IMR-90 (cell line): ENCODE measurements around the gene B9D1. TPM values are rescaled to one million over a fixed set of nuclear protein-coding genes. Genes with fewer than 3 reads are reported as not detected.

ENCODE experiments used
- ATAC-seq: fragments of 200-7000 bp; cut with Tn5 transposase; 2 replicates; pipeline ENCODE4 v1.9.1; 2020; ENCODE audit warnings: low read depth, mild to moderate bottlenecking, moderate library complexity
- BruUV-seq: library from RNA; stranded (reverse); fragments of 400-500 nt; replicated peaks from 2 replicates; lab custom pipeline; 2021; lab: Mats Ljungman, UMichigan
- CTCF ChIA-PET: fragments of 300-600 bp; formaldehyde crosslinking; extraction: SDS; loops from one replicate; lab custom pipeline; 2021; ENCODE audit warnings: antibody characterized with exemption; lab: Yijun Ruan, JAX
- POLR2A ChIA-PET: fragments of 300-600 bp; sonication (Branson Sonifier 250); formaldehyde crosslinking; loops from one replicate; lab custom pipeline; 2022; ENCODE audit warnings: antibody characterized with exemption; ENCODE audit not compliant: unreplicated experiment; lab: Charles Lee
- DNase-seq: peaks from one replicate; pipeline ENCODE4 v3.0.0; 2013
- H2AFZ ChIP-seq: replicated peaks from 2 replicates; pipeline ENCODE3; 2013; ENCODE audit warnings: low read length, mild to moderate bottlenecking; ENCODE audit not compliant: poor library complexity
- H2AK5ac ChIP-seq: 2 replicates; pipeline ENCODE4 v1.6.1; 2013; ENCODE audit warnings: low read depth, low read length, inconsistent platforms
- H2AK9ac ChIP-seq: replicated peaks from 2 replicates; pipeline ENCODE3; 2013; ENCODE audit warnings: mild to moderate bottlenecking, low read depth, low read length, moderate library complexity; ENCODE audit not compliant: poor library complexity
- H2BK120ac ChIP-seq: 2 replicates; pipeline ENCODE4 v1.6.1; 2013; ENCODE audit warnings: low read depth, low read length, inconsistent platforms
- H2BK15ac ChIP-seq: 3 replicates; pipeline ENCODE4 v1.6.1; 2013; ENCODE audit warnings: low read depth, low read length, inconsistent platforms
- H2BK20ac ChIP-seq: 2 replicates; pipeline ENCODE4 v1.6.1; 2013; ENCODE audit warnings: low read depth, mild to moderate bottlenecking, inconsistent platforms, low read length, moderate library complexity
- H2BK5ac ChIP-seq: 2 replicates; pipeline ENCODE4 v1.6.1; 2013; ENCODE audit warnings: mild to moderate bottlenecking, low read depth, low read length, inconsistent platforms; ENCODE audit not compliant: poor library complexity, severe bottlenecking
- H3K14ac ChIP-seq: replicated peaks from 2 replicates; pipeline ENCODE4 v1.6.1; 2013; ENCODE audit warnings: low read depth, low read length, inconsistent platforms
- H3K18ac ChIP-seq: 2 replicates; pipeline ENCODE4 v1.6.1; 2013; ENCODE audit warnings: low read depth, low read length, control low read depth
- H3K23ac ChIP-seq: 2 replicates; pipeline ENCODE4 v1.6.1; 2013; ENCODE audit warnings: low read depth, low read length, inconsistent platforms
- H3K27ac ChIP-seq: 2 replicates; pipeline ENCODE4 v1.5.1; 2013; ENCODE audit warnings: mild to moderate bottlenecking, control low read depth, low read length; ENCODE audit not compliant: insufficient read depth
- H3K27me3 ChIP-seq: 2 replicates; pipeline ENCODE4 v1.6.1; 2013; ENCODE audit warnings: low read length; ENCODE audit not compliant: control insufficient read depth, insufficient read depth
- H3K36me3 ChIP-seq: 2 replicates; pipeline ENCODE4 v1.6.1; 2013; ENCODE audit warnings: low read length, mixed read lengths; ENCODE audit not compliant: control insufficient read depth, insufficient read depth
- H3K4ac ChIP-seq: 2 replicates; pipeline ENCODE4 v1.6.1; 2013; ENCODE audit warnings: low read depth, low read length, inconsistent platforms
- H3K4me1 ChIP-seq: 2 replicates; pipeline ENCODE4 v1.6.1; 2013; ENCODE audit warnings: low read length, mixed read lengths; ENCODE audit not compliant: control insufficient read depth, insufficient read depth
- H3K4me2 ChIP-seq: 2 replicates; pipeline ENCODE4 v1.6.1; 2013; ENCODE audit warnings: low read depth, mild to moderate bottlenecking, control low read depth, low read length, moderate library complexity
- H3K4me3 ChIP-seq: 2 replicates; pipeline ENCODE4 v1.5.1; 2013; ENCODE audit warnings: low read depth, mild to moderate bottlenecking, control low read depth, low read length, moderate library complexity; ENCODE audit not compliant: insufficient read depth
- H3K56ac ChIP-seq: 2 replicates; pipeline ENCODE4 v1.6.1; 2013; ENCODE audit warnings: low read length, inconsistent platforms; ENCODE audit not compliant: insufficient read depth; ENCODE audit errors: extremely low read depth
- H3K79me1 ChIP-seq, 2 experiments: 2 replicates each; pipeline ENCODE4 v1.6.1; 2013; ENCODE audit warnings: low read length in 2 of 2, inconsistent platforms in 1 of 2, low read depth in 1 of 2
- H3K9ac ChIP-seq: 2 replicates; pipeline ENCODE4 v1.6.1; 2013; ENCODE audit warnings: low read depth, low read length, control low read depth
- H3K9me1 ChIP-seq: 2 replicates; pipeline ENCODE4 v1.6.1; 2013; ENCODE audit warnings: low read length, inconsistent platforms; ENCODE audit not compliant: insufficient read depth
- H3K9me3 ChIP-seq: 2 replicates; pipeline ENCODE4 v1.6.1; 2013; ENCODE audit warnings: low read length; ENCODE audit not compliant: control insufficient read depth, insufficient read depth
- H4K20me1 ChIP-seq: 2 replicates; pipeline ENCODE4 v1.6.1; 2013; ENCODE audit warnings: low read length, inconsistent platforms; ENCODE audit not compliant: insufficient read depth
- H4K5ac ChIP-seq: 2 replicates; pipeline ENCODE4 v1.6.1; 2013; ENCODE audit warnings: mild to moderate bottlenecking, low read depth, low read length, control low read depth
- H4K8ac ChIP-seq, 2 experiments: 2 replicates each; pipeline ENCODE4 v1.6.1; 2013; ENCODE audit warnings: low read depth in 2 of 2, low read length in 2 of 2, control low read depth in 1 of 2, inconsistent platforms in 1 of 2
- H4K91ac ChIP-seq: 2 replicates; pipeline ENCODE4 v1.6.1; 2013; ENCODE audit warnings: low read depth, low read length, inconsistent platforms; ENCODE audit not compliant: insufficient read depth
- BHLHE40 ChIP-seq: fragments of 150-350 bp; IDR thresholded peaks from 2 replicates; pipeline ENCODE4 v1.6.1; 2016; ENCODE audit warnings: mild to moderate bottlenecking, low read depth, low read length
- CEBPB ChIP-seq: IDR thresholded peaks from 2 replicates; pipeline ENCODE4 v1.6.1; 2012; ENCODE audit warnings: low read depth, low read length, improper control_type of control experiment
- CHD1 ChIP-seq: IDR thresholded peaks from 2 replicates; pipeline ENCODE4 v1.6.1; 2012; ENCODE audit warnings: low read depth, low read length, improper control_type of control experiment
- CTCF ChIP-seq: conservative IDR thresholded peaks from 2 replicates; pipeline ENCODE4 v1.5.1; 2012; ENCODE audit warnings: mild to moderate bottlenecking, low read depth, low read length, improper control_type of control experiment
- ELK1 ChIP-seq: fragments of 150-350 bp; IDR thresholded peaks from 2 replicates; pipeline ENCODE4 v1.6.1; 2016; ENCODE audit warnings: low read depth, mild to moderate bottlenecking, low read length, moderate library complexity, borderline replicate concordance
- FOS ChIP-seq: fragments of 150-350 bp; IDR thresholded peaks from 2 replicates; pipeline ENCODE4 v1.6.1; 2016; ENCODE audit warnings: low read depth, low read length
- MAFK ChIP-seq: IDR thresholded peaks from 2 replicates; pipeline ENCODE4 v1.6.1; 2012; ENCODE audit warnings: low read depth, low read length, improper control_type of control experiment
- MAZ ChIP-seq: IDR thresholded peaks from 2 replicates; pipeline ENCODE4 v1.6.1; 2012; ENCODE audit warnings: low read depth, mild to moderate bottlenecking, low read length, improper control_type of control experiment, moderate library complexity, borderline replicate concordance
- MXI1 ChIP-seq: IDR thresholded peaks from 2 replicates; pipeline ENCODE4 v1.6.1; 2012; ENCODE audit warnings: low read depth, mild to moderate bottlenecking, low read length, moderate library complexity, borderline replicate concordance
- NFE2L2 ChIP-seq: fragments of 150-350 bp; IDR thresholded peaks from 2 replicates; pipeline ENCODE4 v1.6.1; 2016; ENCODE audit warnings: low read depth, mild to moderate bottlenecking, low read length
- RCOR1 ChIP-seq: IDR thresholded peaks from 2 replicates; pipeline ENCODE4 v1.6.1; 2012; ENCODE audit warnings: mild to moderate bottlenecking, low read length, improper control_type of control experiment; ENCODE audit not compliant: insufficient replicate concordance
- RFX5 ChIP-seq: IDR thresholded peaks from 2 replicates; pipeline ENCODE4 v1.8.0; 2012; ENCODE audit warnings: low read depth, mild to moderate bottlenecking, low read length, moderate library complexity
- SMC3 ChIP-seq: fragments of 150-350 bp; IDR thresholded peaks from 2 replicates; pipeline ENCODE4 v1.6.1; 2016; ENCODE audit warnings: low read depth, mild to moderate bottlenecking, antibody characterized with exemption, low read length, moderate library complexity
- WGBS, 2 experiments: methylation state at CpG; one replicate each; pipeline versions ENCODE4 v1.1.5 to v1.1.7; 2013; ENCODE audit warnings: missing lambda C conversion rate in 2 of 2; ENCODE audit not compliant: insufficient read length in 1 of 2; ENCODE audit errors: extremely low coverage in 2 of 2; 5-methylcytosine and 5-hydroxymethylcytosine counted together
- dilution Hi-C: fragments of 300-500 bp; cut with HindIII; formaldehyde crosslinking; loops from one replicate; pipeline ENCODE4 v1.14.3; 2018; ENCODE audit warnings: low sequenced_read_pairs; ENCODE audit not compliant: unreplicated experiment
- in situ Hi-C: fragments of 300-500 bp; cut with MboI; formaldehyde crosslinking; loops from 3 replicates; pipeline ENCODE4 v1.14.3; 2019; ENCODE audit warnings: low sequenced_read_pairs, inconsistent platforms, mixed read lengths
- intact Hi-C: fragments of 100-400 bp; cut with micrococcal nuclease; formaldehyde crosslinking; loops from 2 replicates; pipeline ENCODE4 v1.10.0; 2022
- polyA plus RNA-seq, 3 experiments: library from polyadenylated mRNA; depleted of rRNA; stranded (reverse); fragments of >200 nt; gene quantifications; 2 replicates each; pipeline ENCODE4 v1.2.3, GENCODE V29; 2012; ENCODE audit warnings: low replicate concordance in 1 of 3
- total RNA-seq: library from RNA; depleted of rRNA; stranded (reverse); fragments of >200 nt; gene quantifications from 2 replicates; pipeline ENCODE4 v1.2.3, GENCODE V29; 2012

Gene B9D1
- total and polyA plus RNA-seq, 2 of the 4 experiments (the other 2 are of a cell fraction) = 42.5 to 43.8 TPM

- no peak for TF ChIP-seq FOS
- TF ChIP-seq CTCF = no peak
- TF ChIP-seq NFE2L2 = no peak
- no peak for TF ChIP-seq SMC3
- TF ChIP-seq RFX5 = no peak
- TF ChIP-seq MXI1 = no peak
- no peak for TF ChIP-seq BHLHE40
- TF ChIP-seq CEBPB = no peak
- no peak for TF ChIP-seq MAZ
- no peak for TF ChIP-seq RCOR1
- TF ChIP-seq ELK1 = no peak
- no peak for TF ChIP-seq MAFK
- TF ChIP-seq CHD1 = no peak
- Histone ChIP-seq H3K4me1 (peaks cover 10% of the 10 kb centered on the region), H2AK9ac (no peak overlapping the region), H2AK5ac (no peak overlapping the region), H3K9me3 (no peaks in the 10 kb centered on the region), H4K91ac (no peak overlapping the region), H3K27ac (no peak overlapping the region), H3K56ac (no peak overlapping the region), H4K20me1 (peaks cover 35% of the 10 kb centered on the region), H3K79me1 (peaks cover 30 to 92% of the 10 kb centered on the region in 2 experiments), H3K14ac (no peak overlapping the region), H3K9me1 (peaks cover 40% of the 10 kb centered on the region), H3K23ac (no peak overlapping the region), H2BK15ac (no peak overlapping the region), H4K8ac (no peak overlapping the region), H2BK120ac (no peak overlapping the region), H3K36me3 (peaks cover 15% of the 10 kb centered on the region; the same call in 1 of the 2 replicates), H3K18ac (no peak overlapping the region), H2BK20ac (no peak overlapping the region), H2BK5ac (no peak overlapping the region), H2AFZ (no peak overlapping the region), H3K4me2 (no peak overlapping the region), H3K4ac (no peak overlapping the region), H3K9ac (no peak overlapping the region), H3K4me3 (no peak overlapping the region), H3K27me3 (no peaks in the 10 kb centered on the region), H4K5ac (no peak overlapping the region)
- in situ Hi-C loops = no loop called here
- dilution Hi-C loops = no loop called here
- DNase-seq = no peak
- intact Hi-C loops = no loop called here
- WGBS, 2 experiments = 100% methylated on average over 1 of the region's 9 CpGs; no CpG with 5 or more reads in 1 of the 2 experiments
- no peak for ATAC-seq
- ChIA-PET CTCF (no interaction called here), POLR2A (no interaction called here)
- BruUV-seq = no TSS peak
Measured at GRCh38 chr17:19301973-19302372, 60.5 kb downstream of the B9D1 start.
